Prostate gland (tissue), 1 donor: ENCODE results near the gene ERVFRD-1.

ENCODE experiments used
- POLR2A ChIP-seq: fragments of 450-650 bp; IDR thresholded peaks from one replicate; pipeline ENCODE4 v1.6.1; 2016; ENCODE audit warnings: antibody characterized with exemption, mild to moderate bottlenecking
- POLR2AphosphoS5 ChIP-seq: sonication (generic); formaldehyde crosslinking; IDR thresholded peaks from one replicate; pipeline ENCODE4 v1.6.1; 2017; ENCODE audit warnings: antibody characterized with exemption

DNA sequence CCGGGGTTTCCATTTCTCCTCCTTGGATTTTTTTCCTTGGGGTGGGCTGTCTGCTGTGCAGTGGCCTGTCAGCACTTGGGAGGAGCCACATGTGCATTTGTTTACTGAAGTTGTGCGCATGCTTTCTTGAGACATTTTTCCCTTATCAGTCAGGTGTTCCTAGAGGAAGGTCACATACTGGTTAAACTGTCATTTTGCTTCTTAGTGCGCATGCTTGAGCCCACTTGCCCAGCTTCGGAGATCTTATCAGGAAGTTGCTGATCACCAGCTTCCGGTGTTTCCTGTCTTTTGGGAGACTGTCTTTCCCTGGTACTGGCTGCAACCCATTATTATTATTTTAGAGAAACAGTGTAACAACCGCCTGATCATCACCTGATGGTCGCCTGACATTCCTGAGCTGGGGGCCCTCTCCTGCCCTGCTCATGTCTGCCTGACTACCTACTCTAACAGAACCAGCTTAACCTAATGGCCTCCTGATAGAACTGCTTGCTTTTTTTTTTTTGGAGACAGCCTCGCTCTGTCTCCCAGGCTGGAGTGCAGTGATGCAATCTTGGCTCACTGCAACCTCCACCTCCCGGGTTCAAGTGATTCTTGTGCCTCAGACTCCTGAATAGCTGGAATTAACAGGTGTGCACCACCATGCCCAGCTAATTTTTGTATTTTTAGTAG lies 378 bp upstream of the ERVFRD-1 start:
- no peak for TF ChIP-seq POLR2AphosphoS5
- TF ChIP-seq POLR2A = no peak
